WTC11 (cell line): ENCODE results near the gene LTBP1. TPM values are rescaled to one million over a fixed set of nuclear protein-coding genes. Genes with fewer than 3 reads are reported as not detected.

Source experiments
- ATAC-seq: fragments of 200-7000 bp; cut with Tn5 transposase; 2 replicates; pipeline ENCODE4 v1.10.0; 2021; ENCODE audit warnings: mild to moderate bottlenecking, moderate library complexity
- CTCF ChIA-PET: fragments of 300-600 bp; sonication (Branson Sonifier 250); formaldehyde crosslinking; loops from one replicate; lab custom pipeline; 2021; ENCODE audit warnings: antibody characterized with exemption; lab: Charles Lee
- POLR2A ChIA-PET: fragments of 350-600 bp; sonication (Branson Sonifier 250); formaldehyde crosslinking; loops from one replicate; lab custom pipeline; 2021; ENCODE audit warnings: antibody characterized with exemption; lab: Charles Lee
- DNase-seq: peaks from one replicate; pipeline ENCODE4 v3.0.0; 2021; ENCODE audit warnings: low spot score
- H3K27ac Mint-ChIP-seq: 2 replicates; pipeline ENCODE4 v1.8.0; 2021; ENCODE audit warnings: mixed read lengths
- H3K27me3 Mint-ChIP-seq: 2 replicates; pipeline ENCODE4 v1.8.0; 2021; ENCODE audit warnings: low read depth, mild to moderate bottlenecking, moderate library complexity, mixed read lengths
- H3K36me3 Mint-ChIP-seq: 2 replicates; pipeline ENCODE4 v1.8.0; 2021; ENCODE audit warnings: mixed read lengths
- H3K4me1 Mint-ChIP-seq: 2 replicates; pipeline ENCODE4 v1.8.0; 2022; ENCODE audit warnings: mixed read lengths
- H3K4me3 Mint-ChIP-seq: 2 replicates; pipeline ENCODE4 v1.8.0; 2021; ENCODE audit warnings: mild to moderate bottlenecking, moderate library complexity, mixed read lengths
- H3K9me3 Mint-ChIP-seq: 2 replicates; pipeline ENCODE4 v1.8.0; 2021; ENCODE audit warnings: mixed read lengths
- ATF1 ChIP-seq: sonication (generic); formaldehyde crosslinking; IDR thresholded peaks from 2 replicates; pipeline ENCODE4 v1.8.1; 2023; ENCODE audit warnings: mild to moderate bottlenecking, moderate library complexity, missing genetic modification reagents
- CBFB ChIP-seq: sonication (generic); formaldehyde crosslinking; IDR thresholded peaks from 2 replicates; pipeline ENCODE4 v1.8.1; 2022; ENCODE audit warnings: mild to moderate bottlenecking, low read depth, missing genetic modification reagents
- ESRRA ChIP-seq: sonication (generic); formaldehyde crosslinking; IDR thresholded peaks from 2 replicates; pipeline ENCODE4 v1.8.1; 2022; ENCODE audit warnings: mild to moderate bottlenecking, missing genetic modification reagents, borderline replicate concordance
- ETV6 ChIP-seq: sonication (generic); formaldehyde crosslinking; IDR thresholded peaks from 2 replicates; pipeline ENCODE4 v1.8.1; 2022; ENCODE audit warnings: mild to moderate bottlenecking, missing genetic modification reagents
- FOXP1 ChIP-seq: sonication (generic); formaldehyde crosslinking; IDR thresholded peaks from 2 replicates; pipeline ENCODE4 v1.8.0; 2022; ENCODE audit warnings: missing genetic modification reagents, mild to moderate bottlenecking, moderate library complexity, borderline replicate concordance
- MXD4 ChIP-seq: fragments of 250-450 bp; sonication (Bioruptor Pico); IDR thresholded peaks from 2 replicates; pipeline ENCODE4 v1.8.0; 2021; ENCODE audit warnings: mild to moderate bottlenecking, moderate library complexity, borderline replicate concordance
- NFATC4 ChIP-seq: fragments of 250-450 bp; sonication (Bioruptor Pico); IDR thresholded peaks from 2 replicates; pipeline ENCODE4 v1.9.0; 2021; ENCODE audit warnings: mild to moderate bottlenecking
- NFYB ChIP-seq: sonication (generic); formaldehyde crosslinking; conservative IDR thresholded peaks from 2 replicates; pipeline ENCODE4 v1.8.0; 2022; ENCODE audit warnings: low read depth, missing genetic modification reagents
- SP1 ChIP-seq: sonication (generic); formaldehyde crosslinking; conservative IDR thresholded peaks from 2 replicates; pipeline ENCODE4 v1.8.1; 2022; ENCODE audit warnings: missing genetic modification reagents
- ZNF263 ChIP-seq: sonication (generic); formaldehyde crosslinking; IDR thresholded peaks from 2 replicates; pipeline ENCODE4 v1.8.1; 2022; ENCODE audit warnings: low read depth, mild to moderate bottlenecking, moderate library complexity, missing genetic modification reagents
- total RNA-seq: library from RNA; stranded (reverse); gene quantifications from 3 replicates; pipeline ENCODE4 v1.2.3, GENCODE V29; 2021
- TF ChIP-seq, protein P1 (sequence below): sonication (generic); formaldehyde crosslinking; conservative IDR thresholded peaks from 2 replicates; pipeline ENCODE4 v1.8.1; 2023; ENCODE audit warnings: mild to moderate bottlenecking, low read depth, missing genetic modification reagents, moderate library complexity
- TF ChIP-seq, protein P2 (sequence below): fragments of 250-450 bp; sonication (Bioruptor Pico); IDR thresholded peaks from 2 replicates; pipeline ENCODE4 v2.1.2; 2022; ENCODE audit warnings: mild to moderate bottlenecking, moderate library complexity
- TF ChIP-seq, protein P3 (sequence below): sonication (generic); formaldehyde crosslinking; IDR thresholded peaks from 2 replicates; pipeline ENCODE4 v1.8.1; 2022; ENCODE audit warnings: mild to moderate bottlenecking, missing genetic modification reagents, moderate library complexity, borderline replicate concordance
- TF ChIP-seq, protein P4 (sequence below): sonication (generic); formaldehyde crosslinking; IDR thresholded peaks from 2 replicates; pipeline ENCODE4 v1.8.1; 2022; ENCODE audit warnings: low read depth, missing genetic modification reagents, borderline replicate concordance
- TF ChIP-seq, protein P5 (sequence below): sonication (generic); formaldehyde crosslinking; IDR thresholded peaks from 2 replicates; pipeline ENCODE4 v1.8.1; 2022; ENCODE audit warnings: mild to moderate bottlenecking, moderate library complexity, missing genetic modification reagents
- TF ChIP-seq, protein P6 (sequence below): fragments of 250-450 bp; sonication (Bioruptor Pico); conservative IDR thresholded peaks from 2 replicates; pipeline ENCODE4 v1.9.0; 2021; ENCODE audit warnings: mild to moderate bottlenecking

Gene LTBP1
- total RNA-seq, 1 experiment from 2014 or later: 33.6 TPM

DNA sequence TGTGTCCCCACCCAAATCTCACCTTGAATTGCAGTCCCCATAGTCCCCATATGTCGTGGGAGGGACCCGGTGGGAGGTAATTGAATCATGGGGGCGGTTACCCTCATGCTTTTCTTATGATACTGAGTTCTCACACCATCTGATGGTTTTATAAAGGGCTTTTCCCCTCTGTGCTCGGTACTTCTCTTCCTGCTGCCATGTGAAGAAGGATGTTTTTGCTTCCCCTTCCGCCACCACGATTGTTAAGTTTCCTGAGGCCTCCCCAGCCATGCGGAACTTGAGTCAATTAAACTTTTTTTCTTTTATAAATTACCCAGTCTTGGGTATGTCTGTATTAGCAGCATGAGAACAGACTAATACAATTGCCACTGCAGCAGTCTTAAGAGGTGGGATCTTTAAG lies 134.9 kb downstream of the LTBP1 start:
- Mint-ChIP-seq H3K27ac (no peak overlapping the region), H3K27me3 (peaks cover 52% of the 10 kb centered on the region), H3K4me3 (no peak overlapping the region), H3K9me3 (no peaks in the 10 kb centered on the region), H3K4me1 (peaks cover 12% of the 10 kb centered on the region)
- TF ChIP-seq, protein P1, sequence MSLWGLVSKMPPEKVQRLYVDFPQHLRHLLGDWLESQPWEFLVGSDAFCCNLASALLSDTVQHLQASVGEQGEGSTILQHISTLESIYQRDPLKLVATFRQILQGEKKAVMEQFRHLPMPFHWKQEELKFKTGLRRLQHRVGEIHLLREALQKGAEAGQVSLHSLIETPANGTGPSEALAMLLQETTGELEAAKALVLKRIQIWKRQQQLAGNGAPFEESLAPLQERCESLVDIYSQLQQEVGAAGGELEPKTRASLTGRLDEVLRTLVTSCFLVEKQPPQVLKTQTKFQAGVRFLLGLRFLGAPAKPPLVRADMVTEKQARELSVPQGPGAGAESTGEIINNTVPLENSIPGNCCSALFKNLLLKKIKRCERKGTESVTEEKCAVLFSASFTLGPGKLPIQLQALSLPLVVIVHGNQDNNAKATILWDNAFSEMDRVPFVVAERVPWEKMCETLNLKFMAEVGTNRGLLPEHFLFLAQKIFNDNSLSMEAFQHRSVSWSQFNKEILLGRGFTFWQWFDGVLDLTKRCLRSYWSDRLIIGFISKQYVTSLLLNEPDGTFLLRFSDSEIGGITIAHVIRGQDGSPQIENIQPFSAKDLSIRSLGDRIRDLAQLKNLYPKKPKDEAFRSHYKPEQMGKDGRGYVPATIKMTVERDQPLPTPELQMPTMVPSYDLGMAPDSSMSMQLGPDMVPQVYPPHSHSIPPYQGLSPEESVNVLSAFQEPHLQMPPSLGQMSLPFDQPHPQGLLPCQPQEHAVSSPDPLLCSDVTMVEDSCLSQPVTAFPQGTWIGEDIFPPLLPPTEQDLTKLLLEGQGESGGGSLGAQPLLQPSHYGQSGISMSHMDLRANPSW (CRISPR knock-in tag): no peak
- no peak for TF ChIP-seq ESRRA (CRISPR knock-in tag)
- TF ChIP-seq, protein P2, sequence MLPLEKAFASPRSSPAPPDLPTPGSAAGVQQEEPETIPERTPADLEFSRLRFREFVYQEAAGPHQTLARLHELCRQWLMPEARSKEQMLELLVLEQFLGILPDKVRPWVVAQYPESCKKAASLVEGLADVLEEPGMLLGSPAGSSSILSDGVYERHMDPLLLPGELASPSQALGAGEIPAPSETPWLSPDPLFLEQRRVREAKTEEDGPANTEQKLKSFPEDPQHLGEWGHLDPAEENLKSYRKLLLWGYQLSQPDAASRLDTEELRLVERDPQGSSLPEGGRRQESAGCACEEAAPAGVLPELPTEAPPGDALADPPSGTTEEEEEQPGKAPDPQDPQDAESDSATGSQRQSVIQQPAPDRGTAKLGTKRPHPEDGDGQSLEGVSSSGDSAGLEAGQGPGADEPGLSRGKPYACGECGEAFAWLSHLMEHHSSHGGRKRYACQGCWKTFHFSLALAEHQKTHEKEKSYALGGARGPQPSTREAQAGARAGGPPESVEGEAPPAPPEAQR (CRISPR knock-in tag): no peak
- TF ChIP-seq ZNF263: no peak
- TF ChIP-seq ATF1 (CRISPR knock-in tag): no peak
- TF ChIP-seq, protein P3, sequence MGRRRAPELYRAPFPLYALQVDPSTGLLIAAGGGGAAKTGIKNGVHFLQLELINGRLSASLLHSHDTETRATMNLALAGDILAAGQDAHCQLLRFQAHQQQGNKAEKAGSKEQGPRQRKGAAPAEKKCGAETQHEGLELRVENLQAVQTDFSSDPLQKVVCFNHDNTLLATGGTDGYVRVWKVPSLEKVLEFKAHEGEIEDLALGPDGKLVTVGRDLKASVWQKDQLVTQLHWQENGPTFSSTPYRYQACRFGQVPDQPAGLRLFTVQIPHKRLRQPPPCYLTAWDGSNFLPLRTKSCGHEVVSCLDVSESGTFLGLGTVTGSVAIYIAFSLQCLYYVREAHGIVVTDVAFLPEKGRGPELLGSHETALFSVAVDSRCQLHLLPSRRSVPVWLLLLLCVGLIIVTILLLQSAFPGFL (CRISPR knock-in tag): no peak
- TF ChIP-seq, protein P4, sequence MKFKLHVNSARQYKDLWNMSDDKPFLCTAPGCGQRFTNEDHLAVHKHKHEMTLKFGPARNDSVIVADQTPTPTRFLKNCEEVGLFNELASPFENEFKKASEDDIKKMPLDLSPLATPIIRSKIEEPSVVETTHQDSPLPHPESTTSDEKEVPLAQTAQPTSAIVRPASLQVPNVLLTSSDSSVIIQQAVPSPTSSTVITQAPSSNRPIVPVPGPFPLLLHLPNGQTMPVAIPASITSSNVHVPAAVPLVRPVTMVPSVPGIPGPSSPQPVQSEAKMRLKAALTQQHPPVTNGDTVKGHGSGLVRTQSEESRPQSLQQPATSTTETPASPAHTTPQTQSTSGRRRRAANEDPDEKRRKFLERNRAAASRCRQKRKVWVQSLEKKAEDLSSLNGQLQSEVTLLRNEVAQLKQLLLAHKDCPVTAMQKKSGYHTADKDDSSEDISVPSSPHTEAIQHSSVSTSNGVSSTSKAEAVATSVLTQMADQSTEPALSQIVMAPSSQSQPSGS (CRISPR knock-in tag): no peak
- no peak for TF ChIP-seq ETV6 (CRISPR knock-in tag)
- no peak for TF ChIP-seq NFATC4 (CRISPR knock-in tag)
- no peak for TF ChIP-seq NFYB (CRISPR knock-in tag)
- TF ChIP-seq, protein P5, sequence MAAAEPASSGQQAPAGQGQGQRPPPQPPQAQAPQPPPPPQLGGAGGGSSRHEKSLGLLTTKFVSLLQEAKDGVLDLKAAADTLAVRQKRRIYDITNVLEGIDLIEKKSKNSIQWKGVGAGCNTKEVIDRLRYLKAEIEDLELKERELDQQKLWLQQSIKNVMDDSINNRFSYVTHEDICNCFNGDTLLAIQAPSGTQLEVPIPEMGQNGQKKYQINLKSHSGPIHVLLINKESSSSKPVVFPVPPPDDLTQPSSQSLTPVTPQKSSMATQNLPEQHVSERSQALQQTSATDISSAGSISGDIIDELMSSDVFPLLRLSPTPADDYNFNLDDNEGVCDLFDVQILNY: no peak
- no peak for TF ChIP-seq MXD4 (CRISPR knock-in tag)
- TF ChIP-seq, protein P6, sequence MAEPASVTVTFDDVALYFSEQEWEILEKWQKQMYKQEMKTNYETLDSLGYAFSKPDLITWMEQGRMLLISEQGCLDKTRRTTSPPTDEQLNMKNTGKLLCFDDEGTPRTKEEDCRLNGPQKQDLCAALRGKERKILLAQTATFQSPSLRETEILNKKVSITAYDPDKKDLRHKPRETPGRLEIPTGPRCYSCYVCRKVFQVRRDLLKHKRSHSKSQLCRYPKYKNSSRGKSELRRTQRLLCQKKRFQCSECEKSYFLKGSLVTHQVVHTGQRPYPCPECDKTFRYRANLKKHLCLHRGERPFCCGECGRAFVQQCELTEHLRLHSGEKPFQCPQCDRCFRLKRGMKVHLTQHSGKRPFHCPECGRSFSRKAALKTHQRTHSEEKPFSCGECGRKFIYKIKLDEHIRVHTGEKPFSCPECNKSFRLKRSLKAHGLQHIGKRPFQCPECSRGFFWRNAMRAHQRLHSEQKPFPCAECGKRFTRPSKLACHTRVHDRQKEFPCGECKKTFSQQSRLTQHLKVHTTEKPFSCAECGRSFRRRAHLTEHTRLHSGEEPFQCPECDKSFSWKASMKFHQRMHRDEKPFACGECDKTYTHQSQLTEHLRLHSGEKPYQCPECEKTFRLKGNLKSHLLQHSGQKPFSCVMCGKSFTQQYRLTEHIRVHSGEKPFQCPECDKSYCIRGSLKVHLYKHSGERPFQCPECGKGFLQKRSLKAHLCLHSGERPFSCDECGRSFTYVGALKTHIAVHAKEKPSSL (CRISPR knock-in tag): no peak
- TF ChIP-seq FOXP1 (CRISPR knock-in tag): no peak
- no peak for TF ChIP-seq SP1 (CRISPR knock-in tag)
- no peak for TF ChIP-seq CBFB (CRISPR knock-in tag)
- TF ChIP-seq, all 79 proteins: peak for 0
- no peaks in the 10 kb centered on the region for H3K36me3 Mint-ChIP-seq
- DNase-seq (no peak), ATAC-seq (no peak)
- POLR2A ChIA-PET: no interaction called here
- CTCF ChIA-PET: no interaction called here
